Right lobe of liver (tissue), 4 donors: ENCODE results near the gene ZFR2.

Experiments
- CTCF ChIP-seq, 4 donors: fragments of 200-600 bp in 3 of 4; fragments of 450-650 bp in 1 of 4; IDR thresholded peaks; one replicate each; pipeline versions ENCODE4 v1.5.1 to v1.8.0; 2016 to 2022; ENCODE audit warnings: antibody characterized with exemption in 4 of 4, mild to moderate bottlenecking in 2 of 4
- POLR2A ChIP-seq: fragments of 450-650 bp; IDR thresholded peaks from one replicate; pipeline ENCODE4 v1.6.1; 2017; ENCODE audit warnings: antibody characterized with exemption, mild to moderate bottlenecking
- donor health status: DM: no; HTN: no; CAD: no.
- donor health status: DM: no; HTN: no; CAD: no.
- donor health status: DM: no; HTN: yes; CAD: no.

DNA sequence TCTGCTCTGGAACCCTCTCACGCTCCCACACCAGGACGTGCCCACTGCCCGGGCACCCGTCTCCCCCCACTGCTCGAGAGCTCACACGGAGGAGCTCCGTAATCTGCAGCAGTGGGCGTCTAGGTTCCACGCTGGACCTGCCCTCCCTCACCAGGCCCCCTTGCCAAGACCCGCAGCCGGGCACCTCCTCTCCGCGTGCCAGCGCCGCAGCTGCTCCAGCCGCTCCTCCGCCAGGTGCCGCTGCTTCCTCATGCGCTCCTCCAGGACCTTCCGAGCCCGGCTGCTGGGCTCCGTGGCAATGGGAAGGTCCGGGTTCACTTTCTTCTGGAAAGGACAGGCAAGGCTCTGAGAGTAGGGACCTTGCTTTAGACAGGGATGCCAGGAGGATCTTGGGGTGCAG is 47.7 kb downstream of the ZFR2 start:
- TF ChIP-seq CTCF (IDR thresholded peaks at IDR 0.05) = no peak
- no peak for TF ChIP-seq POLR2A
